Measurements from ENCODE around the gene SLC39A7. TPM values are rescaled to one million over a fixed set of nuclear protein-coding genes. Genes with fewer than 3 reads are reported as not detected.

The SLC39A7 gene
- total and polyA plus RNA-seq, 2 donors (not counting 3 experiments of a cell fraction or from before 2014, with no cell fraction given), result 99.8 to 129 TPM

DNA sequence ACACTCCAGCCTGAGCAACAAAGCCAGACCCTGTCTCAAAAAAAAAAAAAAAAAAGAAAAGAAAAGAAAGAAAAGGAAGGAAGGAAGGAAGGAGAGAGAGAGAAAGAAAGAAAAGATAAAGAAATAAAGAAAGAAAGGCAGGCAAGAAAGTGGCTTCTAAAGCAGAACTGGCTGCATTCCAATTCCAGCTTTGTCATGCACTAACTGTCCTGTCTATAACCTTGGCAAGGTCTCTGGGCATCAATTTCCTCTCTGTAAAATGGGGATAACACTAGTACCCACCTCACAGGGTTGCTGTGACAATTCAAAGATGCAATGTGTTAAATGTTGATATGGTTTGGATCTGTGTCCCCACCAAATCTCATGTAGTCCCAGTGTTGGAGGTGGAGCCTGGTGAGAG, 35.7 kb downstream of the SLC39A7 start:
- no peak for FAIRE-seq
- no peak overlapping the region for H2AFZ ChIP-seq (ENCODE audit: low read depth, low read length)
- dilution Hi-C loops (cut with MboI; ENCODE audit: extremely low pct_ligation_motif_present, low sequenced_read_pairs), result no loop called here
- H3K79me2 ChIP-seq (ENCODE audit: control insufficient read depth, insufficient read depth, low read length), result no peaks in the 10 kb centered on the region
- POLR2A ChIA-PET, result interaction anchor here (0.7 kb wide), 1 partner anchor 1507 kb away, joined by 7 read pairs; no protein-coding TSS in a partner anchor
- no peaks in the 10 kb centered on the region for H4K20me1 ChIP-seq (replicated peaks; ENCODE audit: control insufficient read depth, extremely low read depth, insufficient read depth, low read length)
- no peak overlapping the region for H3K4me2 ChIP-seq (ENCODE audit: insufficient read depth, low read length)
- CTCF ChIA-PET, result interaction anchor here (1.1 to 7.7 kb wide), 6 partner anchors 9 to 252 kb away, joined by 3 to 43 read pairs (median 4); no protein-coding TSS in a partner anchor
- peaks cover 18 to 27% of the 10 kb centered on the region in 2 experiments for H3K27me3 ChIP-seq (ENCODE audit: control insufficient read depth in 2 of 2, insufficient read depth in 2 of 2, low read length in 2 of 2)
- H3K36me3 ChIP-seq (ENCODE audit: control insufficient read depth in 2 of 2, extremely low read depth in 1 of 2, insufficient read depth in 2 of 2, low read length in 2 of 2), result no peaks in the 10 kb centered on the region
- H3K4me3 ChIP-seq (replicated peaks in 1 of 3; ENCODE audit: insufficient read depth in 1 of 3, low read depth in 1 of 3, low read length in 3 of 3), result no peak overlapping the region
- no peaks in the 10 kb centered on the region for H3K4me1 ChIP-seq (ENCODE audit: control insufficient read depth, extremely low read depth, insufficient read depth, low read length)
- DNase-seq (ENCODE audit: low read depth, low spot score), result no peak
- no peak overlapping the region for H3K27ac ChIP-seq (ENCODE audit: insufficient read depth, low read depth, low read length)
- intact Hi-C loops (cut with micrococcal nuclease), result no loop called here
- H3K9me1 ChIP-seq (replicated peaks; ENCODE audit: control insufficient read depth, extremely low read depth, insufficient read depth, low read length), result no peaks in the 10 kb centered on the region
- BruUV-seq (replicated peaks), result no TSS peak
- TF ChIP-seq GATA2 (IDR thresholded peaks at IDR 0.05; ENCODE audit: insufficient read depth, insufficient read length, low read depth, low read length) (no peak), EZH2 (IDR thresholded peaks at IDR 0.05; ENCODE audit: borderline replicate concordance, low read depth, low read length, severe bottlenecking) (no peak), JUN (IDR thresholded peaks at IDR 0.05; ENCODE audit: borderline replicate concordance, insufficient read depth, insufficient read length, low read depth) (no peak), MYC (IDR thresholded peaks at IDR 0.05; ENCODE audit: low read depth, low read length) (no peak)
- TF ChIP-seq, protein P1, sequence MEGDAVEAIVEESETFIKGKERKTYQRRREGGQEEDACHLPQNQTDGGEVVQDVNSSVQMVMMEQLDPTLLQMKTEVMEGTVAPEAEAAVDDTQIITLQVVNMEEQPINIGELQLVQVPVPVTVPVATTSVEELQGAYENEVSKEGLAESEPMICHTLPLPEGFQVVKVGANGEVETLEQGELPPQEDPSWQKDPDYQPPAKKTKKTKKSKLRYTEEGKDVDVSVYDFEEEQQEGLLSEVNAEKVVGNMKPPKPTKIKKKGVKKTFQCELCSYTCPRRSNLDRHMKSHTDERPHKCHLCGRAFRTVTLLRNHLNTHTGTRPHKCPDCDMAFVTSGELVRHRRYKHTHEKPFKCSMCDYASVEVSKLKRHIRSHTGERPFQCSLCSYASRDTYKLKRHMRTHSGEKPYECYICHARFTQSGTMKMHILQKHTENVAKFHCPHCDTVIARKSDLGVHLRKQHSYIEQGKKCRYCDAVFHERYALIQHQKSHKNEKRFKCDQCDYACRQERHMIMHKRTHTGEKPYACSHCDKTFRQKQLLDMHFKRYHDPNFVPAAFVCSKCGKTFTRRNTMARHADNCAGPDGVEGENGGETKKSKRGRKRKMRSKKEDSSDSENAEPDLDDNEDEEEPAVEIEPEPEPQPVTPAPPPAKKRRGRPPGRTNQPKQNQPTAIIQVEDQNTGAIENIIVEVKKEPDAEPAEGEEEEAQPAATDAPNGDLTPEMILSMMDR (IDR thresholded peaks at IDR 0.05; ENCODE audit: extremely low read depth in 1 of 2, insufficient read depth in 1 of 2, low read depth in 1 of 2, low read length in 2 of 2), result no peak
- H3K9me3 ChIP-seq (replicated peaks; ENCODE audit: control insufficient read depth, insufficient read depth, low read length), result no peaks in the 10 kb centered on the region
- no peak overlapping the region for H3K9ac ChIP-seq (replicated peaks; ENCODE audit: extremely low read depth, insufficient read depth, low read length)

DNA sequence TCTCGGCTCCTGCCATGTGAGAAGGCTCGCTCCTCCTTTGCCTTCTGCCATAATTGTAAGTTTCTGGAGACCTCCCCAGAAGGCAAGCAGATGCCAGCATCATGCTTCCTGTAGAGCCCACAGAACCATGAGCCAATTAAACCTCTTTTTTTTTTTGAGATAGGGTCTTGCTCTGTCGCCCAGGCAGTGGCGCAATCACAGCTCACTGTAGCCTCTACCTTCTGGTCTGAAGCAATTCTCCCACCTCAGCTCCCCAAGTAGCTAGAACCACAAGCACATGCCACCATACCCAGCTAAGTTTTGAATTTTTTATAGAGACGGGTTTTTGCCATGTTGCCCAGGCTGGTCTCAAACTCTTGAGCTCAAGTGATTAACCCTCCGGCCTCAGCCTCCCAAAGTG, 36.2 kb downstream of the SLC39A7 start:
- no peak for DNase-seq (ENCODE audit: low read depth, low spot score)
- Histone ChIP-seq H3K79me2 (ENCODE audit: control insufficient read depth, insufficient read depth, low read length) (no peaks in the 10 kb centered on the region), H3K4me3 (replicated peaks in 1 of 3; ENCODE audit: insufficient read depth in 1 of 3, low read depth in 1 of 3, low read length in 3 of 3) (no peak overlapping the region), H2AFZ (ENCODE audit: low read depth, low read length) (no peak overlapping the region), H4K20me1 (replicated peaks; ENCODE audit: control insufficient read depth, extremely low read depth, insufficient read depth, low read length) (no peaks in the 10 kb centered on the region), H3K4me1 (ENCODE audit: control insufficient read depth, extremely low read depth, insufficient read depth, low read length) (no peaks in the 10 kb centered on the region), H3K4me2 (ENCODE audit: insufficient read depth, low read length) (no peak overlapping the region), H3K9me1 (replicated peaks; ENCODE audit: control insufficient read depth, extremely low read depth, insufficient read depth, low read length) (no peaks in the 10 kb centered on the region), H3K9me3 (replicated peaks; ENCODE audit: control insufficient read depth, insufficient read depth, low read length) (no peaks in the 10 kb centered on the region), H3K27ac (ENCODE audit: insufficient read depth, low read depth, low read length) (no peak overlapping the region), H3K9ac (replicated peaks; ENCODE audit: extremely low read depth, insufficient read depth, low read length) (no peak overlapping the region), H3K27me3 (ENCODE audit: control insufficient read depth in 2 of 2, insufficient read depth in 2 of 2, low read length in 2 of 2) (peaks cover 16 to 24% of the 10 kb centered on the region in 2 experiments), H3K36me3 (ENCODE audit: control insufficient read depth in 2 of 2, extremely low read depth in 1 of 2, insufficient read depth in 2 of 2, low read length in 2 of 2) (no peaks in the 10 kb centered on the region)
- no peak for FAIRE-seq
- no TSS peak for BruUV-seq (replicated peaks)
- CTCF ChIA-PET, result interaction anchor here (1.3 to 7.7 kb wide), 2 partner anchors 12 to 87 kb away, joined by 3 to 43 read pairs; no protein-coding TSS in a partner anchor
- POLR2A ChIA-PET, result interaction anchor here (0.7 kb wide), 1 partner anchor 1507 kb away, joined by 7 read pairs; no protein-coding TSS in a partner anchor
- TF ChIP-seq MYC (IDR thresholded peaks at IDR 0.05; ENCODE audit: low read depth, low read length), result no peak
- TF ChIP-seq POLR2A (IDR thresholded peaks at IDR 0.05; ENCODE audit: low read depth, low read length), result no peak
- no peak for TF ChIP-seq EZH2 (IDR thresholded peaks at IDR 0.05; ENCODE audit: borderline replicate concordance, low read depth, low read length, severe bottlenecking)
- TF ChIP-seq JUN (IDR thresholded peaks at IDR 0.05; ENCODE audit: borderline replicate concordance, insufficient read depth, insufficient read length, low read depth), result no peak
- no peak for TF ChIP-seq GATA2 (IDR thresholded peaks at IDR 0.05; ENCODE audit: insufficient read depth, insufficient read length, low read depth, low read length)
- TF ChIP-seq FOS (IDR thresholded peaks at IDR 0.05; ENCODE audit: borderline replicate concordance, insufficient read depth, low read length), result no peak
- TF ChIP-seq, protein P1 (IDR thresholded peaks at IDR 0.05; ENCODE audit: extremely low read depth in 1 of 2, insufficient read depth in 1 of 2, low read depth in 1 of 2, low read length in 2 of 2), result no peak
- TF ChIP-seq POLR2AphosphoS5 (IDR thresholded peaks at IDR 0.05; ENCODE audit: insufficient read depth, low read depth, low read length), result no peak
- TF ChIP-seq, protein P2, sequence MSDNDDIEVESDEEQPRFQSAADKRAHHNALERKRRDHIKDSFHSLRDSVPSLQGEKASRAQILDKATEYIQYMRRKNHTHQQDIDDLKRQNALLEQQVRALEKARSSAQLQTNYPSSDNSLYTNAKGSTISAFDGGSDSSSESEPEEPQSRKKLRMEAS (IDR thresholded peaks at IDR 0.05; ENCODE audit: insufficient read depth, insufficient read length), result no peak
- dilution Hi-C loops (cut with MboI; ENCODE audit: extremely low pct_ligation_motif_present, low sequenced_read_pairs), result no loop called here
- intact Hi-C loops (cut with micrococcal nuclease), result no loop called here

All from endothelial cell of umbilical vein (primary cell).